Smooth muscle cell of bladder (primary cell): ENCODE results near the gene GSPT1. TPM values are rescaled to one million over a fixed set of nuclear protein-coding genes. Genes with fewer than 3 reads are reported as not detected.

Experiments used
- total RNA-seq: library from RNA; depleted of rRNA; stranded (reverse); fragments of >200 nt; gene quantifications from 2 replicates; pipeline ENCODE4 v1.2.3, GENCODE V29; 2014

The GSPT1 gene
- total RNA-seq, result 32.1 and 47.1 TPM in 2 replicates

GRCh38 chr16:11915644-11916523 lies at the start of gene GSPT1:
Gene GSPT1 (minus strand): TSS chr16:11915956. CDS start chr16:11915720, 236 bp downstream.

GRCh38 chr16:11964761-11965551 lies 49.2 kb upstream of the GSPT1 start, which contains the start of gene TNFRSF17:
Gene TNFRSF17 (plus strand): TSS chr16:11965210. CDS start chr16:11965325, 115 bp downstream.

GRCh38 chr16:11941945-11942344 lies 26.2 kb upstream of the GSPT1 start, which contains the start of gene NPIPB2:
Gene NPIPB2 (minus strand): TSS chr16:11942045. CDS start chr16:11942045, 0 bp downstream.

GRCh38 chr16:11851294-11852091 lies 64.3 kb downstream of the GSPT1 start, which contains the start of gene RSL1D1:
Gene RSL1D1 (minus strand): TSS chr16:11851542. CDS start chr16:11851512, 30 bp downstream.

Other genes starting within 250 kb of the GSPT1 start
- 7.8 and 12.3 TPM in 2 replicates for gene SNN, start 247.5 kb downstream of the GSPT1 start, total RNA-seq
- gene TXNDC11, start 173.1 kb downstream of the GSPT1 start, total RNA-seq, result 29.6 and 30.0 TPM in 2 replicates
- 23.9 and 27.9 TPM in 2 replicates for gene ZC3H7A, start 118.7 kb downstream of the GSPT1 start, total RNA-seq
- gene RSL1D1, start 64.4 kb downstream of the GSPT1 start, total RNA-seq, result 57.5 and 74.0 TPM in 2 replicates
- 4.3 and 5.7 TPM in 2 replicates for gene NPIPB2, start 26.1 kb upstream of the GSPT1 start, total RNA-seq
- gene TNFRSF17, start 49.3 kb upstream of the GSPT1 start, total RNA-seq, result not detected in 2 replicates
- gene SNX29, start 60.8 kb upstream of the GSPT1 start, total RNA-seq, result 16.2 and 19.3 TPM in 2 replicates